Heart left ventricle (tissue), 13 donors: Measurements from ENCODE around the gene FABP3.

ENCODE experiments used
- POLR2A ChIP-seq, 2 donors: fragments of 450-650 bp; IDR thresholded peaks; one replicate each; pipeline ENCODE4 v1.6.1; 2017; ENCODE audit warnings: antibody characterized with exemption in 2 of 2, mild to moderate bottlenecking in 2 of 2, moderate library complexity in 2 of 2
- TF ChIP-seq, protein P1 (sequence below), 12 donors: fragments of 200-600 bp; sonication (generic) in 4 of 12; IDR thresholded peaks; one replicate each; pipeline versions ENCODE4 v1.5.0 to v1.8.0; 2018 to 2022; ENCODE audit warnings: antibody characterized with exemption in 12 of 12, mild to moderate bottlenecking in 5 of 12
- donor health status: ischemic (EF 13 %, LVEDD 7.1; RV severe dilation, severe dysfunction).
- donor health status: DM: no; HTN: yes; CAD: no.
- donor health status: DM: no; HTN: no; CAD: no.
- donor health status: ischemic (EF 25% LVEDD 6.9; RV normal size, moderate dysfunction).
- donor health status: ischemic (EF 25% LVEDD 5.7; RV mildly dilated, moderate dysfunction).
- donor health status: ischemic (EF 35%, LVEDD 5.7; RV mildly dilated, moderate dysfunction).
- donor health status: nonischemic (EF 11% LVEDD 7.7; RV severe dilation, severe dysfunction).
- donor health status: DM: yes; HTN: yes; CAD: no.
- donor health status: PGD.
- donor health status: ischemic (EF 29% LVEDD 5.4; RV normal size, mild dysfunction).
- donor health status: nonischemic (EF 23%, LVEDD 6.1; RV moderate dilation, normal function).

DNA sequence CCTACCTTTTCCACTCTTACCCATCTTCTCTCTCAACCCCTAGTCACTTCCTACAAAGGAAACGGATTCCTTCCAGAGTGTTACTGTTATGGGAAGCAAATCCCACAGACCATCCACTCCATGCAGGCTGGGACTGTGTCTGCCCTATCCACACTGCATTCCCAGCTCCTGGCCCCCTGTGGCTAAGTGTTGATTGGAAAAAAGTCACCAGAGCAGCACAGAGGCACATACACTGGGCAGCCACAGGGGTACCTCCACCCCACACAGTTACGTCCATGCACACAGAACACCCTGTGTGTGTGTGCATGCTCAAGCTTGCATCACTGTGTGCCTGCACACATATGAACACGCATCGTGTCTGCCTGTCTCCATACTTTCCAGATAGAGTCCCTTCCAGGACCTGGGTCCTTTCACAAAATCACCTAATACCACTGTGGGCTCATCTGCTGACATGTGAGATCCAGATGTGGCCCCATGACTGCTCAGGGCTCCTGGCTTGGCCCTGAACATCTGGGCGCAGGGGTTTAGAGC, 36.0 kb upstream of the FABP3 start:
- TF ChIP-seq, protein P1, sequence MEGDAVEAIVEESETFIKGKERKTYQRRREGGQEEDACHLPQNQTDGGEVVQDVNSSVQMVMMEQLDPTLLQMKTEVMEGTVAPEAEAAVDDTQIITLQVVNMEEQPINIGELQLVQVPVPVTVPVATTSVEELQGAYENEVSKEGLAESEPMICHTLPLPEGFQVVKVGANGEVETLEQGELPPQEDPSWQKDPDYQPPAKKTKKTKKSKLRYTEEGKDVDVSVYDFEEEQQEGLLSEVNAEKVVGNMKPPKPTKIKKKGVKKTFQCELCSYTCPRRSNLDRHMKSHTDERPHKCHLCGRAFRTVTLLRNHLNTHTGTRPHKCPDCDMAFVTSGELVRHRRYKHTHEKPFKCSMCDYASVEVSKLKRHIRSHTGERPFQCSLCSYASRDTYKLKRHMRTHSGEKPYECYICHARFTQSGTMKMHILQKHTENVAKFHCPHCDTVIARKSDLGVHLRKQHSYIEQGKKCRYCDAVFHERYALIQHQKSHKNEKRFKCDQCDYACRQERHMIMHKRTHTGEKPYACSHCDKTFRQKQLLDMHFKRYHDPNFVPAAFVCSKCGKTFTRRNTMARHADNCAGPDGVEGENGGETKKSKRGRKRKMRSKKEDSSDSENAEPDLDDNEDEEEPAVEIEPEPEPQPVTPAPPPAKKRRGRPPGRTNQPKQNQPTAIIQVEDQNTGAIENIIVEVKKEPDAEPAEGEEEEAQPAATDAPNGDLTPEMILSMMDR (IDR thresholded peaks at IDR 0.05) = no peak
- TF ChIP-seq POLR2A (IDR thresholded peaks at IDR 0.05) = no peak
